ENCODE results near the gene IL18.
"Not testable (repeated sequence)": the region's sequence is repeated elsewhere in the genome, so short reads cannot be mapped to it uniquely, and the experiment has no call there.

The IL18 gene

DNA sequence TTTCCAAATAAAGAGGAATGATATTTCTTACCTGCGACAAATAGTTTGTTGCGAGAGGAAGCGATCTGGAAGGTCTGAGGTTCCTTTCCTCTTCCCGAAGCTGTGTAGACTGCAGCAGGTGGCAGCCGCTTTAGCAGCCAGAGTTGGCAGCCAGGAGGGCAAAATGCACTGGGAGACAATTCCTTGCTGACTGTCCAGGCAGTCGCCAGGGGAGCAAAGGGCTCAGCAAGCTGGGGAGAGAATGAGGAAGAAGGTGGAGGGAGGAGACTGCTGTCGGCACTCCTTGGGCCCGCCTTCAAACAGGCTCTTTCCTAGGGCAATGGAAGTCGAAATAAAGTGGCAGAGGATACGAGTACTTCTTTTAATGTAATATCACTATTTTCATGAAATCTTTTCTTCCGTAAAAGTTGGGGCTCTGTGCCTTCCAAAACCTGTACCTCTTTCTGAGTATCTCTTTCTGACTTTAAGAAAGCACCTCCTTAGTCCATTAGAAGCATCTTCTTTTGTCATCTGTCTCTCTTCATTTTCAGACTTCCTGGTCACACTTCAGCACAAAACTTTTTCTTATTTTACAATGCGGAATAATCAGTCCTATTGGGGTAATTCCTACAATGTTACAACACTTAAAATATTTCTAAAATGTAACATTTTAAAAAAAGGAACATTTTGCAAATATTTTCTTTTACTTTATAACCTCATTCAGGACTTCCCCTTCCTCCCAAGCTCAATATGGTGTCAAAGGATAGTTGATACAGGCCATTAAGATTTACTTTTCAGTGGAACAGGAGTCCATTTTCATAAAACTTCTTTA is at the start of gene IL18:
Gene IL18, minus strand, starts transcription at position 220 of the 811 bp plus-strand sequence. CDS start 9,041 bp downstream, outside the sequence.
- no peak for DNase-seq

- no peak for DNase-seq
These were observed 48.8 kb upstream of the IL18 start for GRCh38 chr11:112212710-112213109.

DNA sequence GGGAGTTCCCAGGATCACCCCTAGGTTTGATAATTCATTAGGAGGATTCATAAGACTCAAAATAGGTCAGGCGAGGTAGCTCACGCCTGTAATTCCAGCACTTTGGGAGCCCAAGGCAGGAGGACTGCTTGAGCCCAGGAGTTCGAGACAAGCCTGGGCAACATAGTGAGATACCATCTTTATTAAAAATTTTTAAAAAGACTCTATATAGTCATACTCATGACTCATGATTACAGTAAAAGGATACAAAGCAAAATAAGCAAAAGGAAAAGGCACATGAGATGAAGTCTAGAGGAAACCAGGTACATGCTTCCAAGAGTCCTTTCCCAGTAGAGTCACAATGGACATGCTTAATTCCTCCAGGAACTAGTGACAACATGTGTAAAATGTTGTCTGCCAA is 48.4 kb upstream of the IL18 start:
- DNase-seq: peak; percentile 7

- DNase-seq: no peak
These were observed 47.6 kb upstream of the IL18 start for GRCh38 chr11:112211536-112211935.

DNA sequence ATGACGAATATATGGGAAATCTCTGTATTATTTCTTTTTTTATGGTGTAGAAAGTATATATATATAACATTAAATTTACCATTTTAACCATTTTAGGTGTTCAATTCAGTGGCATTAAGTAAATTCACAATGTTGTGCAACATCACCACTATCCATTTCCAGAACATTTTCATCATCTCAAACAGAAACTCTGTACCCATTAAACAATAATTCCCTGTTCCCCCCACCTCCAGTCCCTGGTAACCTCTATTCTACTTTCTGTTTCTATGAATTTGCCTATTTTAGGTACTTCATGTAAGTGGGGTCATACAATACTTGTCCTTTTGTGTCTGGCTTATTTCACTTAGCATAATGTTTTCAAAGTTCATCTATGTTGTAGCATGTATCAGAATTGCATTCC is 47.0 kb upstream of the IL18 start:
- no peak for DNase-seq

DNA sequence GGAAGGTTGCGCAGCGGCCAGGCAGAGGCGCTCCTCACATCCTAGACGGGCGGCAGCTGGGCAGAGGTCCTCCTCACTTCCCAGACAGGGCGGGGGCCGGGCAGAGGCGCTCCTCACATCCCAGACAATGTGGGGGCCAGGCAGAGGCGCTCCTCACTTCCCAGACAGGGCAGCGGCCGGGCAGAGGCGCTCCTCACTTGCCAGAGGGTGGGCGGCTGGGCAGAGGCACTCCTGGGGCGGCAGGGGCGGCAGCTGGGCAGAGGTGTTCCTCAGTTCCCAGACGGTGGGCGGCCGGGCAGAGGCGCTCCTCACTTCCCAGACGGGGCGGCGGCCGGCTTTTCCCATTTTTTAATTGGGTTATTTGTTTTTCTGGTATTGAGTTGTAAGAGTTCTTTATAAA is 42.2 kb upstream of the IL18 start:
- DNase-seq: no peak

- DNase-seq: no peak
These were observed 36.4 kb upstream of the IL18 start for GRCh38 chr11:112200252-112200651.

DNA sequence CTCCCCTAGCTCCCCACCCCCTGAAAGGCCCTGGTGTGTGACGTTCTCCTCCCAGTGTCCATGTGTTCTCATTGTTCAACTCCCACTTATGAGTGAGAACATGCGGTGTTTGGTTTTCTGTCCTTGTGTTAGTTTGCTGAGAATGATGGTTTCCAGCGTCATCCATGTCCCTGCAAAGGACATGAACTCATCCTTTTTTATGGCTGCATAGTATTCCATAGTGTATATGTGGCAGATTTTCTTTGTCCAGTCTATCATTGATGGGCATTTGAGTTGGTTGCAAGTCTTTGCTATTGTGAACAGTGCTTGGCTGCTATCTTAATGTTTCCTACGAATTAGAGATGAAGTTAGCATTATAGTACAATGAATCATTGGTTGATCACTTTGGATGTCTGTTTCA is 35.2 kb upstream of the IL18 start:
- DNase-seq: not testable (repeated sequence)

- DNase-seq: no peak
These were observed 32.7 kb upstream of the IL18 start for GRCh38 chr11:112196519-112197087.

GRCh38 chr11:112195951-112196351 is 32.1 kb upstream of the IL18 start:
- no peak for DNase-seq

DNA sequence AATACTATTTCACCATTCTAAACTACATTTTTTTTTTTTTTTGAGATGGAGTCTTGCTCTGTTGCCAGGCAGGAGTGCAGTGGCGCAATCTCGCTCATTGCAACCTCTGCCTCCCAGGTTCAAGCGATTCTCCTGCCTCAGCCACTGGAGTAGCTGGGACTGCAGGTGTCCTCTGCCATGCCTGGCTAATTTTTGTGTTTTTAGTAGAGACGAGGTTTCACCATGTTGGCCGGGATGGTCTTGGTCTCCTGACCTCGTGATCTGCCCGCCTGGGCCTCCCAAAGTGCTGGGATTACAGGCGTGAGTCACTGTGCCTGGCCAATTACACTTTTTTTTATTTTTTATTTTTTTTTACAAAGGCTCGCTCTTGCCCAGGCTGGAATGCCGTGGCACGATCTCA is 31.2 kb upstream of the IL18 start:
- DNase-seq: not testable (repeated sequence)

DNA sequence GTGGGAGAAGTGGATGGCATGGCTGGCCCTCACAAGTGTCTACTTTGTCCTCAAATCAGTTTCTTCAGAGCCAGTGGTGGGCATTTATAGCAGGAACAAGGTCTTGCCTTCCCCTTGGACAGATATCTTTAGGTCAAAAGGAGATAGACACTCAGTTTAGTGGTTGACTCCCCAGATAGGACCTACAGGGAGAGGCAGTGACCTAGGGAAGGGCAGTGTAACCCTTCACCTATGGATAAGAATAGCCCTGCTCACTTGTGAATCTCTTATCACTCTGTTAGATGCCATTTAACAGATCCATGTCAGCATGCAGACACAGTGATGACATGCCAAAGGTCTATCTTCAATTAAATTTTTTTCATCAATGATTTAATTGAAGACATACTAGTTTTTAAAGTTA is 22.4 kb upstream of the IL18 start:
- no peak for DNase-seq

- DNase-seq: no peak
These were observed 22.0 kb upstream of the IL18 start for GRCh38 chr11:112185883-112186282.

- DNase-seq: no peak
These were observed 19.0 kb upstream of the IL18 start for GRCh38 chr11:112182867-112183266.

GRCh38 chr11:112179601-112180000 is 15.7 kb upstream of the IL18 start:
- DNase-seq: no peak

GRCh38 chr11:112178936-112179335 is 15.0 kb upstream of the IL18 start:
- no peak for DNase-seq

- DNase-seq: no peak
These were observed 14.5 kb upstream of the IL18 start for GRCh38 chr11:112178428-112178827.

- DNase-seq: no peak
These were observed 13.7 kb upstream of the IL18 start for GRCh38 chr11:112177589-112177988.

DNA sequence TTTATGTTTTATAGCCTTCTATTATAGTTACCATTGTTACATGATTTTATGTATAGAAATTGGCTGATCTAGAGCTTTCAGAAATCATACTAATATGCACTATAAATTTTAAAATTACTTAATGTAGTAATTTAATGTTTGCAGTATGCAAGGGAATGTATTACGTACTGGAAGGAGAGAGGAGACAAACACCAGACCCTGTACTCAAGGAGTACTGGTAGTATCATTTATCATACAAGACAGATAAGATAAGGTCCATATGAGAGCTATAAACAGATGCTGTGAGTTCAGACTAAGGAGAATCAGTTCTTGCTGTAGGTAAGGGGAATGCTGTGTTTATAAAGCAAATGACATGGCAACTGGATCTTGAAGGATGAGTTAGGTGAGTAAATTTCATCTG is 12.2 kb upstream of the IL18 start:
- no peak for DNase-seq

- no peak for DNase-seq
These were observed 11.7 kb upstream of the IL18 start for GRCh38 chr11:112175599-112175952.

- peak; percentile 48 for DNase-seq
These were observed 11.1 kb upstream of the IL18 start, which contains the start of gene BCO2 for GRCh38 chr11:112174789-112175598. BCO2 (plus strand) TSS chr11:112175512; CDS start chr11:112175602, 90 bp downstream.

GRCh38 chr11:112173152-112173551 is 9.3 kb upstream of the IL18 start:
- no peak for DNase-seq

DNA sequence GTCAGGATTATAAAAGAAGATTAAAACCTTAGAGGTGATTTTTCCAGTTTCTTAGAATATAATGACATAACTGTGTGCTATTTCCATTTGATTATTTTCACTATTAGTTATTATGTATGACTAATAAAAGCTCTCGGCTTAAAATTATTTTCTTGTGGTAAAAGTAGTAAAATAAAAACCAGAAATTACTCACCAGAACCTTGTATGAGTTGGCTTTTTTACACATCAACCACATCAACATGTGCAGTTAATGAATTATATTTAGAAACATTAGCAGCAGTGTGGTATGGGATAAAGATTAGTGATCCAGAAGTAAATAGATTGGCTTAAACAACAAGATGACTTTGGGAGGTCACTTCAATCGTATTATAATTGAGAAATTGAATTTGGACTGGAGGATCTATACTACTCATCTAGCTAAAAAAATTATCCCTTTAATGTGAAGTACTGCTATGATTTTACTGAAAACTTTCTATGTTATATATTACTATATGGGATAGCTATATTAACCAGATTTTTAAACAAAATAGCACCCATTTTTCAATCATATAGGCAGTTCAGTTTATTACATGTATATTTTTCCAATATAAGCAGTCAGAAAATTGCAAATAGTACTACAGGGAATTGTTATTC is 8.6 kb upstream of the IL18 start:
- peak; percentile 68 for DNase-seq

All from HCEC 1CT (cell line).